SKM-1 treated with dmso at 0.1 percent for 144 hours (cell line): ENCODE data around the gene LSM10.

ENCODE experiments used
- DNase-seq: peaks from one replicate; lab custom pipeline; 2025; ENCODE audit not compliant: unreplicated experiment; lab: John Stamatoyannopoulos, UW

LSM10 gene

GRCh38 chr1:36397378-36398230 lies at the start of gene LSM10:
LSM10 (minus strand) TSS chr1:36397908; CDS start chr1:36394129, 3,779 bp downstream.
- DNase-seq, result peak; percentile 87

DNA sequence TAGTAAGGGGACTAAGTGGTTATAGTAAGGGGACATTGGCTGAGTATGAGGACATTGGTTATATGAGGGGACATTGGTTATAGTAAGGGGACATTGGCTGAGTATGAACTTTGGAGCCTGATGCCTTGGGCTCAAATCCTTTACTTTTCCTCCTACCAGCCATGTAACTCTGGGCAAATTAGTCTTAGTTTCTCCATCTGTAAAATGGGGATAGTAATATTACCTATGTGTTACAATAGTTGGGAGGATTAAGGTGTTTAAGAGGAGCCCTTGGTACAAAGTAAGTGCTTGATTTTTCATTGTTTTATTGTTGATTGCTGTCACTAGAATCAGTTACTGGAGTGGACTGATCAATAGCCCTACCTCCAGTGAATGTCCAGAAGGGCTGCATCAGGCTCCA lies 49.7 kb upstream of the LSM10 start:
- DNase-seq, result no peak

DNA sequence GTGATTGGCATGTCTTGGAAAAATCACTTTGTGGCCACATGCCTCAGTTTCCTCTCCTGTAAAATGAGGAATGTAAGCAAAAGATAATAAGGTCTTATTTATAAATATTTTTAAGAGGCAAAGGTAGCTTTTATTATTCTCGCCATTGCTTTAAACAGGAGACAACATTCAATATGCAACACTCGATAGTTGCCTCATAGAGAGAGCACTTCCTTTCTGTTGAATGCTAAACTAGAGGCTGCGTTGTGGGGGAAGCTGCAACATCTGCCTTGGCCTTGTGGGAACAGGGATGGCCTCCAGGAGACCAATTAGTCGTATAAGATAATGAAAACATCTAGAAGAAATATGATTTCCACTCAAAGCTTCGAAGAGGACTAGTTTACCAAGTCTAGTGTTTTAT lies 49.0 kb upstream of the LSM10 start:
- peak; percentile 31 for DNase-seq

DNA sequence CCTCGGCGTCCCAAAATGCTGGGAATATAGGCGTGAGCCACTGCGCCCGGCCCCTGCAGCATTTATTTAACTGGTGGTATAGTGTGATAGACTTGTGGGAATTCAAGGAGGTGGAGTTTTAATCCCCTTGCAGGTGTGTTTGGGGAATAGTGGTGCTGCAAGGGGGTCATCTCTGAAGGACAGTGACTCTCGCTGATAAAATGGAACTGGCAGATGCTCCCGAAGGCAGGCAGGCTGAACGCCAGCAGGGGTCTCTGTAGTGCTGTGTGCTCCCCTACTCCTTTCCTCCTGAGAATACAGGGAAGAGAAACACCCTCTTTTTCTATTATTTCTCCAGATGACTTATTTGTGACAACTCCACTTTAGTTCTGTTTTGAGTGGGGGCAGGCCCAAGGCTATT lies 48.6 kb upstream of the LSM10 start:
- DNase-seq, result peak; percentile 48

- no peak for DNase-seq
These were observed 45.6 kb upstream of the LSM10 start for GRCh38 chr1:36443297-36443696.

DNA sequence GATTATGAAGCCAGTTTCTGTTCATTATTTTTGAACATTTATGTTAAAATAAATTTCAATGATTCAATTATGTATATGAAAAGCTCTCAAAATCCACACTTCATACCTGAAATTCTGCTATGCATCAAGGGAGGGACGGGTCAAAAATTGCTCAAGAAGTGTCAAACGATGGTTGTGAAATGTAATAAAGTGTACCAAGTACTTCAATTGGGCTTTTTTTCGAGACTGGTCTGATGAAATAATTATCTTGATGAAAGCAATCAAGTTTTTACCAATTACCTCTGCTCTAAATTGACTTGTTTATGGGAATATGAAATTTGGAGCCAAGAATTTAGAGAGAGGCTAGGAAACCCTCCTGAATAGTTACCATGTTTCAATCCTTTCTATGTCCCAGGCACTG lies 44.6 kb upstream of the LSM10 start:
- no peak for DNase-seq

DNA sequence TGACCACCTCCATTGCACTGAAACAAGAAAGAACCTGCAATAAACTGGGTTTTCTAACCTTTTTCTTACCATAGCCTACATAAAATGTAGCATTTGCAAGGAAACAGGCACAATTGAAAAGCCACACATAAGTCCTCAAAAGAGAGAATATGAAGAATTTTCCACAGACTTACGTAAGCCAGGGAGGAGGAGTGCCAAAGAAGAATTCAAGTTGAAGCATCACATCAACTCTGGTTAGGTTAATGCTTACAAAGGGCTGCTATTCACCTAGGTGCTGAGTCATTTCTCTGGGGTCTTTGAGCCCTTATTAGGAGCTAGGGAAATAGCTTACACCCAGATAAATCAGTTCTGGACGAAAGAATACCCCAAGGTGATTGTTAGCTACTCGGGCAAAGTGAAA lies 42.9 kb upstream of the LSM10 start:
- no peak for DNase-seq

DNA sequence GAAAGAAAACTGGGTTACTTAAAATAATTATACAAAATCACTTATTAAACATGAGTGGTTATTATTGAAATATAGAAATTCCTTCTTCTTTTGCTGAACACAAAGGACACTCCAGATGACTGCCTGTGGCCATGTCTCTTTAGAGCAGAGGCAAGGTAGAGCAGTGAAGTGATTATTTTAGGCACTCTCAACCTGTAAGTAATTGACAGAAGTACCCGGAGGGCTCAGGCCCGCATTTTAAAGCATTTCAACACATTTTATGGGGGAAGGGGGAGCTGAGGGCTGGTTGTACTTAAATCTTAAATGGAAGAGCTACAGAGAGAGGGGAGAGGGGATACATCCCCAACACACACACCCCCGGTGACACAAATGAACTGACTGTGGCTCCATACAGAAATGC lies 42.3 kb upstream of the LSM10 start:
- no peak for DNase-seq

DNA sequence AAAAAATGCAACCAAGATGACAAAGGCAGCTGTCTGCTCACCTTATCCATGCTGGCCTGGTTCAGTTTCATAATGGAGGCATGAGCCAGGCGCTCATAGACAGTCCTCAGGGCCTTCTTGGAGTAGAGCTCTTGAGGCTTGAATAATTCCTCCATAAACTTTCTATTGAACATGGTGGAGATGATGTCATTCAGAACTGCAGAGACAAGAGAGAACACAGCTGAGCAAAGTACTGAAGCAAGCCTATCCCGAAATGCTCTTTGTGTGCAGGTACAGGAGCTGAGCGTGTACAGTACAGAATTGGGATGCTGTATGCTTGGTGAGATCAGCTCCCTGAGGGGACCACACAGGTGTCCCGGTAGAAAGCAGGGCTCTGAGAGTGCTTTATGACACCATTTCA lies 41.0 kb upstream of the LSM10 start:
- no peak for DNase-seq

- no peak for DNase-seq
These were observed 39.1 kb upstream of the LSM10 start for GRCh38 chr1:36436821-36437220.

- DNase-seq, result no peak
These were observed 35.4 kb upstream of the LSM10 start for GRCh38 chr1:36433102-36433501.

DNA sequence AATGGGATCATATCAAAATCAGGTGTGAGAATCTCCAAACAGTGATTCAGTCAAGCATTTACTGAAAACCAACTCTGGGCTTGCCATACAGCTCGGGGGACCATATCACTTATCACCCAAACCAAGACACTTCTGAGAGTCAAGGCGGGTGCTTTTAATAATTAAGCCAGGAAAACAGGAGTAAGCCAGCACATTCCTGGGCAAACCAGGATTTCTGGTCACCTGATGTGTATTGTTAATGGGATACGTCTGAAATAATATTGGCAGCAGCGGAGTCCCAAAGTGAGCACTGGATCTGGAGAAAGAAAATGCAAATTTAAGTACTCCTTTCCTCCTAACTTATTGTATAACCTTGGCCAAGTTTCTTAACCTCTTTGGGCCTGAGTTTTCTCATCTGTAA lies 34.9 kb upstream of the LSM10 start:
- DNase-seq, result no peak

DNA sequence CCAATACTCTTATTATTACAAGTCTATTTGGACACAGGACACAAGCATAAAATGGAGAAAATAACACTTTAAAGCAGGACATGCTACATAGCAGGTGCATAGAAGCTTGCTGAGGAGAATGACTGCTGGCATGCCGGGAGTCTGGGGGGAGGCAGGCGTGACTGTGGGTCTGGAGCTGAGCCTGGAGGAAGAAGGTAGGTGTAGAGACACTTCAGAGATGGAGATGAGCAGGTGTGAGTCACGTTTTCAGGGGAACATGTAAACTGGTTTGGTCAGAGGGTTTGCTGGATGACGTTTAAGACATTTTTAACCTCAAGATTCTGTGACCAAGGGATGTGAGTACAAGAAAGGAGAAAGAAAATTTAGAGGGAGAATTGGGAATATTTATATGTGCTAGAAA lies 28.1 kb upstream of the LSM10 start:
- DNase-seq, result no peak

GRCh38 chr1:36421649-36422048 lies 23.9 kb upstream of the LSM10 start:
- no peak for DNase-seq

GRCh38 chr1:36420836-36421317 lies 23.2 kb upstream of the LSM10 start:
- peak; percentile 88 for DNase-seq

- DNase-seq, result no peak
These were observed 22.7 kb upstream of the LSM10 start for GRCh38 chr1:36420409-36420808.

DNA sequence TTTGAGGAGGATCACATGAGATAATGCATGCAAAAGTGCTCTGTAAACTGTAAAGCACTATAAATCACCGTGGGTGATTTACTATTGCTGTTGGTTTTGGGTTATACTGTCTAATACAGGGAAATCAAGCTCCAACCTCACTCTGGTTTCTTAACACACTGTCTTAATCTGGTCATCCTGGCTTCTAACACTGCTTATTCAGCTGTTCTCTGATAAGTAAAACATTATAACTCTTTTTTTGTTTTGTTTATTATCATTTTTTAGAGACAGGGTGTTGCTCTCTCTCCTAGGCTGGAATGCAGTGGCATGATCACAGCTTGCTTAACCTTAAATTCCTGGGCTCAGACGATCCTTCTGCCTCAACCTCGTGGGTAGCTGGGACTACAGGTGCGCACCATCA lies 21.9 kb upstream of the LSM10 start:
- no peak for DNase-seq

GRCh38 chr1:36419140-36419539 lies 21.4 kb upstream of the LSM10 start:
- no peak for DNase-seq

DNA sequence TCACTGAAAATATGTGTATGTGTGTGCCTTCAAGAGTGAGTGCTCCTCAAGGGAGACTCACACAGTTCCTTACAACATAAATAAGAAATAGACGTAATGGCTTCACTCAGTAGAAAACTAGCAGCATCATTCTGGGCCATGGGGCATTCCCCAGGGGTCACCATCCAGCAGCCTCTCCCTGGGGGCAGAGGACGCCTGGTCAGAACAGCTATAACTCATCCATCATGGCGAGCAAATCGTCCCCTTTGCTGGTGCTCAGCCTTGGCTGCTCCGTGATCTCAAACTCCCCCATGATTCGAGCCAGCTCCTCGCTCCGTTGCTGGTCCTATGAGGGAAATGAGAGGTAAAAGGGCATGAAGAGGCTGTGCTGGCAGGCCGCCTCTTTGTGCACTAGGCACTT lies 20.2 kb upstream of the LSM10 start:
- DNase-seq, result no peak

- no peak for DNase-seq
These were observed 18.1 kb upstream of the LSM10 start for GRCh38 chr1:36415661-36416326.

- no peak for DNase-seq
These were observed 16.7 kb upstream of the LSM10 start for GRCh38 chr1:36414384-36414783.
